ENCODE measurements around the gene OSBPL3. TPM values are rescaled to one million over a fixed set of nuclear protein-coding genes. Genes with fewer than 3 reads are reported as not detected.

OSBPL3 gene
- total RNA-seq, 1 donor from 2014 or later: 48.8 TPM

GRCh38 chr7:24870766-24871165 lies 109.2 kb downstream of the OSBPL3 start:
- DNase-seq (ENCODE audit: low read depth): no peak

GRCh38 chr7:24869572-24869971 lies 110.4 kb downstream of the OSBPL3 start:
- DNase-seq (ENCODE audit: low read depth): peak; percentile 84

GRCh38 chr7:24868741-24869140 lies 111.2 kb downstream of the OSBPL3 start:
- no peak for DNase-seq (ENCODE audit: low read depth)

GRCh38 chr7:24866004-24866615 lies 113.9 kb downstream of the OSBPL3 start:
- DNase-seq (ENCODE audit: low read depth): no peak

- DNase-seq (ENCODE audit: low read depth): no peak
Measured at GRCh38 chr7:24864214-24864817, 115.7 kb downstream of the OSBPL3 start.

GRCh38 chr7:24863626-24864025 lies 116.4 kb downstream of the OSBPL3 start:
- no peak for DNase-seq (ENCODE audit: low read depth)

GRCh38 chr7:24862461-24862860 lies 117.5 kb downstream of the OSBPL3 start:
- no peak for DNase-seq (ENCODE audit: low read depth)

GRCh38 chr7:24861336-24861735 lies 118.6 kb downstream of the OSBPL3 start:
- no peak for DNase-seq (ENCODE audit: low read depth)

GRCh38 chr7:24860611-24861010 lies 119.4 kb downstream of the OSBPL3 start:
- no peak for DNase-seq (ENCODE audit: low read depth)

- no peak for DNase-seq (ENCODE audit: low read depth)
Measured at GRCh38 chr7:24858108-24858977, 121.6 kb downstream of the OSBPL3 start.

GRCh38 chr7:24857623-24858022 lies 122.4 kb downstream of the OSBPL3 start:
- DNase-seq (ENCODE audit: low read depth): no peak

- no peak for DNase-seq (ENCODE audit: low read depth)
Measured at GRCh38 chr7:24854866-24855265, 125.1 kb downstream of the OSBPL3 start.

- peak; percentile 73 for DNase-seq (ENCODE audit: low read depth)
Measured at GRCh38 chr7:24851786-24852185, 128.2 kb downstream of the OSBPL3 start.

GRCh38 chr7:24848878-24849277 lies 131.1 kb downstream of the OSBPL3 start:
- DNase-seq (ENCODE audit: low read depth): no peak

GRCh38 chr7:24847754-24848153 lies 132.2 kb downstream of the OSBPL3 start:
- DNase-seq (ENCODE audit: low read depth): peak; percentile 43

GRCh38 chr7:24843821-24844434 lies 136.1 kb downstream of the OSBPL3 start:
- no peak for DNase-seq (ENCODE audit: low read depth)

- DNase-seq (ENCODE audit: low read depth): peak; percentile 48
Measured at GRCh38 chr7:24842449-24843241, 137.3 kb downstream of the OSBPL3 start.

- DNase-seq (ENCODE audit: low read depth): no peak
Measured at GRCh38 chr7:24842029-24842428, 137.9 kb downstream of the OSBPL3 start.

- no peak for DNase-seq (ENCODE audit: low read depth)
Measured at GRCh38 chr7:24840563-24840962, 139.4 kb downstream of the OSBPL3 start.

- no peak for DNase-seq (ENCODE audit: low read depth)
Measured at GRCh38 chr7:24836084-24836483, 143.9 kb downstream of the OSBPL3 start.

GRCh38 chr7:24835643-24836042 lies 144.3 kb downstream of the OSBPL3 start:
- DNase-seq (ENCODE audit: low read depth): no peak

All from myocyte (in vitro differentiated cells).